Gastroesophageal sphincter (tissue), 3 donors: ENCODE data around the gene ZBTB6.

Source experiments
- EP300 ChIP-seq: sonication (generic); formaldehyde crosslinking; IDR thresholded peaks from one replicate; pipeline ENCODE4 v1.6.1; 2017; ENCODE audit warnings: antibody characterized with exemption, mild to moderate bottlenecking
- POLR2A ChIP-seq, 2 donors: fragments of 450-650 bp; IDR thresholded peaks; one replicate each; pipeline ENCODE4 v1.6.1; 2017; ENCODE audit warnings: antibody characterized with exemption in 2 of 2, mild to moderate bottlenecking in 2 of 2, moderate library complexity in 1 of 2
- TF ChIP-seq, protein P1 (sequence below), 4 experiments: fragments of 200-600 bp in 2 of 4; fragments of 450-650 bp in 2 of 4; sonication (generic) in 1 of 4; IDR thresholded peaks; one replicate each; pipeline ENCODE4 v1.5.1; 2017 to 2019; ENCODE audit warnings: antibody characterized with exemption in 4 of 4, mild to moderate bottlenecking in 2 of 4, moderate library complexity in 2 of 4

GRCh38 chr9:122875523-122875922, 37.6 kb downstream of the ZBTB6 start:
- TF ChIP-seq, protein P1, sequence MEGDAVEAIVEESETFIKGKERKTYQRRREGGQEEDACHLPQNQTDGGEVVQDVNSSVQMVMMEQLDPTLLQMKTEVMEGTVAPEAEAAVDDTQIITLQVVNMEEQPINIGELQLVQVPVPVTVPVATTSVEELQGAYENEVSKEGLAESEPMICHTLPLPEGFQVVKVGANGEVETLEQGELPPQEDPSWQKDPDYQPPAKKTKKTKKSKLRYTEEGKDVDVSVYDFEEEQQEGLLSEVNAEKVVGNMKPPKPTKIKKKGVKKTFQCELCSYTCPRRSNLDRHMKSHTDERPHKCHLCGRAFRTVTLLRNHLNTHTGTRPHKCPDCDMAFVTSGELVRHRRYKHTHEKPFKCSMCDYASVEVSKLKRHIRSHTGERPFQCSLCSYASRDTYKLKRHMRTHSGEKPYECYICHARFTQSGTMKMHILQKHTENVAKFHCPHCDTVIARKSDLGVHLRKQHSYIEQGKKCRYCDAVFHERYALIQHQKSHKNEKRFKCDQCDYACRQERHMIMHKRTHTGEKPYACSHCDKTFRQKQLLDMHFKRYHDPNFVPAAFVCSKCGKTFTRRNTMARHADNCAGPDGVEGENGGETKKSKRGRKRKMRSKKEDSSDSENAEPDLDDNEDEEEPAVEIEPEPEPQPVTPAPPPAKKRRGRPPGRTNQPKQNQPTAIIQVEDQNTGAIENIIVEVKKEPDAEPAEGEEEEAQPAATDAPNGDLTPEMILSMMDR (IDR thresholded peaks at IDR 0.05), result no peak
- TF ChIP-seq POLR2A (IDR thresholded peaks at IDR 0.05), result no peak
- no peak for TF ChIP-seq EP300
